VCaP (cell line): ENCODE data around the gene TNS4.

Source experiments
- H3K27ac ChIP-seq: fragments of 450-650 bp; 2 replicates; pipeline ENCODE4 v1.5.1; 2017
- TF ChIP-seq, protein P1 (sequence below): fragments of 450-650 bp; conservative IDR thresholded peaks from 2 replicates; pipeline ENCODE4 v1.5.1; 2017; ENCODE audit warnings: mild to moderate bottlenecking, moderate library complexity

The TNS4 gene

DNA sequence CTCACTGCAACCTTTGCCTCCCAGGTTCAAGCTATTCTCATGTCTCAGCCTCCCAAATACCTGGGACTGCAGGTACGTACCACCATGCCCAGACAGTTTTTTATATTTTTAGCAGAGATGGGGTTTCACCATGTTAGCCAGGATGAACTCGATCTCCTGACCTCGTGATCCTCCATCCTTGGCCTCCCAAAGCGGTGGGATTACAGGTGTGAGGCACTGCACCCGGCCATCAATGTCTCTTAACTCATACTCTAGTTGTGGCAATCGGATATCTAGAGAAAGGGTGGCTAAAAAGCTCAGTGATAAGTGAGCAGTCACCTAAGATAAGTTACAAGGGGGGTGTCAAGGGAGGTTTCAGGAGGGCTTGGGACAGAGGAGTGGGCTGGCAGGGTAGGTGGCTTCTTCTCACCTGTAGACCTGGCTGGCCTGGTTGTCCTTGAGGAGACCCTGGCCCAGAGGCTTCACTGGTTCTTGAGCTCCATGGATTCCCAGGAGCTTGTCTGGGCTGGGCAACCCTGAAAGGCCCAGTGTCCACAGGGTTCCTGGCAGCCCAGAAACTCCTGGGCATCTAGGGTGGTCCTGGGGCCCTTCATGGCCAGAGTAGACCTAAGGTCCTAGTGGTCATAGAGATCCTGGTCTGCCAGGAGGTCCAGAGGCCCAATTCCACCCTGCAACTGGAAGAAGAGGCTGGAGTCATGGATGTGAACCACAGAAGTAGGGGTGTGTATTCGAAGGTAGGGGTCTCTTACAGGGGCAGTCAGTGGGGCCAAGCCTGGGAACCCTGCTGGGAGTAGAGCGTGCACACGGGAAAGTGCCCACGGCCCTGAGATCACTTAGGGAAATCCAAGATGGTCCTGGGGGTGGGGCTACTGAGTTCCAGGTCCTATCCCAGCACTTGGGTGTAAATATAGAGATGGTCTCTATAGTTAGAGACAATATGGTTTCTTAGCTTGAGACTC is 70.9 kb downstream of the TNS4 start:
- TF ChIP-seq, protein P1, sequence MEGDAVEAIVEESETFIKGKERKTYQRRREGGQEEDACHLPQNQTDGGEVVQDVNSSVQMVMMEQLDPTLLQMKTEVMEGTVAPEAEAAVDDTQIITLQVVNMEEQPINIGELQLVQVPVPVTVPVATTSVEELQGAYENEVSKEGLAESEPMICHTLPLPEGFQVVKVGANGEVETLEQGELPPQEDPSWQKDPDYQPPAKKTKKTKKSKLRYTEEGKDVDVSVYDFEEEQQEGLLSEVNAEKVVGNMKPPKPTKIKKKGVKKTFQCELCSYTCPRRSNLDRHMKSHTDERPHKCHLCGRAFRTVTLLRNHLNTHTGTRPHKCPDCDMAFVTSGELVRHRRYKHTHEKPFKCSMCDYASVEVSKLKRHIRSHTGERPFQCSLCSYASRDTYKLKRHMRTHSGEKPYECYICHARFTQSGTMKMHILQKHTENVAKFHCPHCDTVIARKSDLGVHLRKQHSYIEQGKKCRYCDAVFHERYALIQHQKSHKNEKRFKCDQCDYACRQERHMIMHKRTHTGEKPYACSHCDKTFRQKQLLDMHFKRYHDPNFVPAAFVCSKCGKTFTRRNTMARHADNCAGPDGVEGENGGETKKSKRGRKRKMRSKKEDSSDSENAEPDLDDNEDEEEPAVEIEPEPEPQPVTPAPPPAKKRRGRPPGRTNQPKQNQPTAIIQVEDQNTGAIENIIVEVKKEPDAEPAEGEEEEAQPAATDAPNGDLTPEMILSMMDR, result no peak
- H3K27ac ChIP-seq, result no peak overlapping the region

DNA sequence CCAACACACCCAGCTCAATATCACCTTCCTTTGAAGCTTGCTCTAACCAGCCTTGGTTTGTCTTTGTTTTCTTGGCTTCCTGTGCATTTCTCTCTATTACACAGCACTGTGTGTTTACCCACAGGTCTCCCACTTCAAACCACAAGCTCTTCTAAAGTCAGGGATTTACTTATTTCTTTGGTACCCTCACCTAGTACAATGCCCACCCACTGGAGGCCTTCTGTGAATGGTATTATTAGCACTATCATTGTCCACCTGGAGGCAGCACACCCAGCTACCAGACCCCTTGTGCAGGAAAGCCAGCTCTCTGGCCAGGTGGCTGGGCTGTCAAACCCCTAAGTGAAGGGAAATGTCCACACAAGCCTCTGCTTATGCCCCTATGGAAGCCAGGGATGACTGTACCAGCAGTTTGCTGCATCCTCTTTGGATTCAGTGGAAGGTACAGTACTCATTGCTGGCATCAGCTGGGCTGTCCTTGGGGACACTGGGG is 74.4 kb downstream of the TNS4 start:
- no peak overlapping the region for H3K27ac ChIP-seq
- TF ChIP-seq, protein P1, result no peak
